Duodenal mucosa (tissue), 2 donors: ENCODE data around the gene LONRF2.

Experiments
- H3K27ac ChIP-seq: one replicate; pipeline ENCODE4 v1.7.0; 2013; ENCODE audit warnings: low read depth, low read length
- H3K27me3 ChIP-seq, 2 donors: one replicate each; pipeline ENCODE4 v1.7.0; 2013; ENCODE audit warnings: low read length in 2 of 2, control low read depth in 1 of 2; ENCODE audit not compliant: insufficient read depth in 2 of 2, control insufficient read depth in 1 of 2
- H3K36me3 ChIP-seq, 2 donors: one replicate each; pipeline ENCODE4 v1.7.0; 2013; ENCODE audit warnings: low read length in 2 of 2, control low read depth in 1 of 2; ENCODE audit not compliant: insufficient read depth in 2 of 2, control insufficient read depth in 1 of 2
- H3K4me1 ChIP-seq, 2 donors: one replicate each; pipeline ENCODE4 v1.7.0; 2013; ENCODE audit warnings: low read length in 2 of 2, control low read depth in 1 of 2; ENCODE audit not compliant: insufficient read depth in 2 of 2, control insufficient read depth in 1 of 2
- H3K4me3 ChIP-seq, 2 donors: one replicate each; pipeline ENCODE4 v1.7.0; 2013; ENCODE audit warnings: low read length in 2 of 2, low read depth in 1 of 2
- H3K9ac ChIP-seq, 2 donors: one replicate each; pipeline ENCODE4 v1.7.0; 2013; ENCODE audit warnings: low read length in 2 of 2, low read depth in 1 of 2
- H3K9me3 ChIP-seq, 2 donors: one replicate each; pipeline ENCODE4 v1.7.0; 2013; ENCODE audit warnings: low read length in 2 of 2, control low read depth in 1 of 2; ENCODE audit not compliant: control insufficient read depth in 1 of 2

Gene LONRF2

DNA sequence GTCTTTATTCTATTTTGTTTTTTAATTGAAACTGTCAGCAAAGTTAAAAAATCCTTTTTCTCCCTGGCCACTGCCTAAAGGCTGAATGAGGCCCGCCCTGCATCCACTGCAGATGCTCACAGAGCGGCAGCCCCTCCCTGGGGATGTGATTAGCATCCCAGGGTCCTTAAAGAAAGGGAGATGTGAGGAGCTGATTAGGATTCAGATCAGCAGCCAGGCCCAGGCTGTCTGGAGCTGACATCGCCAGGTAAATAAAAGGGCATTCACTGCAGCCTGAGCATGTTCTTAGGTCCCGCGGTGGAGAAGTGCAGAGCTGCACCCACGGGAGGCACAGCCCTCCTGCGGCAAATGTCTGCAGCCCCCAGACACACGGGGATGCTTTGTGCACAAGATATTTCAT is 83.8 kb downstream of the LONRF2 start:
- peaks cover 0 to 7% of the 10 kb centered on the region in 2 donors for H3K4me1 ChIP-seq
- H3K36me3 ChIP-seq = no peaks in the 10 kb centered on the region
- no peak overlapping the region for H3K9ac ChIP-seq
- H3K27ac ChIP-seq = no peak overlapping the region
- no peaks in the 10 kb centered on the region for H3K27me3 ChIP-seq
- no peaks in the 10 kb centered on the region for H3K9me3 ChIP-seq
- H3K4me3 ChIP-seq = no peak overlapping the region

DNA sequence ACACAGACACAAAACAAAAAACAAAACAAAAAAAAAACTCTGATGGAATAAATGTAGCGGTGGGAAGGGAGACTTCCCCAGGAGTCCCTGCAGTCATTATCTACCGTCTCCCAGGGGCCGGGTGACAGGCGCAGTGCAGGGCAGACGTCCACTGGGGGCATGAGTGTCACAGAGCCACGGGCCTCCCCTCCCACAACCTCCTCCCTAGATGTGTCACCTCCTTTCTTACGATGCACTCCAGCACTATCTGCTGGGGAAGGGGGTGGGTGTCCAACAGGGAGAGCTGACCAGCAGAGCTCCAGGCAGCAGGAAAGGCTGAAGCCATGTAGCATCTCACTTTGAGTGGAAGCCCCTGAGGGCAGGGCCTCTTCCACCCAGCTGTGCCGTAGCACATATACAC is 84.5 kb downstream of the LONRF2 start:
- Histone ChIP-seq H3K4me1 (peaks cover 0 to 4% of the 10 kb centered on the region in 2 donors), H3K27me3 (no peaks in the 10 kb centered on the region), H3K36me3 (no peaks in the 10 kb centered on the region), H3K27ac (no peak overlapping the region), H3K9me3 (no peaks in the 10 kb centered on the region), H3K9ac (no peak overlapping the region), H3K4me3 (no peak overlapping the region)

DNA sequence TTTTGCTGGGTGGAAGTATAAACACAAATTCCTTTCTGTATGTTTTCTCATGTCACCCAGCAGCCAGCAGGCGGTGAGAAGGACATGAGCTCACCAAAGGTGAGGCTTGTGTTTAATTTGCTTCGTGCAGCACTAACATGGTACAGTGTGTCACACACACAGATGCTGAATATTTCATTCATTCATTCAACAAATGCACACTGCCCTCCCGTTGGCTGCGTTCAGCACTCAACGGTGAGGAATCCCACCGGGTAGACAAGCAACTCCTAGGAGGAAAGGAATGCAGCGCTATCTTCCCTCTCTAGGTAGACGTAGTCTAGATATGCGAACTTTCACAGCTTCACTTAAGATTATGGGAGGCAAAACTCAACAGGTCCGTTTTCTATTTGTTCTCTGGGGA is 85.1 kb downstream of the LONRF2 start:
- H3K27me3 ChIP-seq = no peaks in the 10 kb centered on the region
- no peak overlapping the region for H3K27ac ChIP-seq
- H3K4me3 ChIP-seq = no peak overlapping the region
- no peaks in the 10 kb centered on the region for H3K36me3 ChIP-seq
- H3K9ac ChIP-seq = no peak overlapping the region
- H3K4me1 ChIP-seq = no peaks in the 10 kb centered on the region
- H3K9me3 ChIP-seq = no peaks in the 10 kb centered on the region

DNA sequence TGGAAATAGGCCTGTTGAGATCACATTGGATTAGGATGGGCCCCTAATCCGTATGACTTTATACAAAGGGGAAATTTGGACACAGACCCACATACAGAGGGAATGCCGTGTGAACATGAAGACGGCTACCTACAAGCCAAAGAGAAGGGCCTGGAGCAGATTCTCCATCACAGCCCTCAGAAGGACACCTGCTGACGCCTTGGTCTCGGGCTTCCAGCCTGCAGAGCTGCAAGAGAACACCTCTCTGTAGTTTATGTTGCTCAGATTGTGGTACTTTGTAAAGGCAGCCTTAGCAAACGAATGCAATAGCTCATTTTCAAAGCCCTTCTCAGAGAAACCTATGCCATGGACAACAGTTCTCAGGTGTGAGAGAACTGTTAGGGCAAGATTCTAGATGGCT is 86.1 kb downstream of the LONRF2 start:
- no peak overlapping the region for H3K9ac ChIP-seq
- no peaks in the 10 kb centered on the region for H3K27me3 ChIP-seq
- H3K4me3 ChIP-seq = no peak overlapping the region
- H3K27ac ChIP-seq = no peak overlapping the region
- no peaks in the 10 kb centered on the region for H3K4me1 ChIP-seq
- no peaks in the 10 kb centered on the region for H3K36me3 ChIP-seq
- H3K9me3 ChIP-seq = no peaks in the 10 kb centered on the region

DNA sequence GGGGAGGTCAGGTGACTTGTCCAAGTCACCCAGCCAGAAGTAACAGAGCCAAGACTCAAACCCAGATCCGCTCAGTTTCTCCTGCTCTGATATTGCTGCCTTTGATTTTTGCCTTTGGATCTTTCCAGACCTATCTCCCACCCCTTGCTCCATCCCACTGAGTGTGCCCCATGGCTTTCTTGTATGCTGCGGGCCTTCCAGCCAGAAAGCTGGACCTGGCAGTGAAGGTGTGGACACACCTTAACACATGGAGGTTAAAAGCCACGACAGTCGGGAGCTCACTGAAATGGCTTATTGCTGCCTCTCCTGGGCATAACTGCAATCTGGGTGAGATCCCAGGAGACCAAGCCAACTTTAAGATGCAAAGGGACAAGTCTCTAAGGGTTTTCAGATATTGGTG is 86.7 kb downstream of the LONRF2 start:
- H3K4me3 ChIP-seq = no peak overlapping the region
- H3K4me1 ChIP-seq = no peaks in the 10 kb centered on the region
- H3K27me3 ChIP-seq = no peaks in the 10 kb centered on the region
- H3K9ac ChIP-seq = no peak overlapping the region
- H3K9me3 ChIP-seq = no peaks in the 10 kb centered on the region
- H3K36me3 ChIP-seq = no peaks in the 10 kb centered on the region
- no peak overlapping the region for H3K27ac ChIP-seq

DNA sequence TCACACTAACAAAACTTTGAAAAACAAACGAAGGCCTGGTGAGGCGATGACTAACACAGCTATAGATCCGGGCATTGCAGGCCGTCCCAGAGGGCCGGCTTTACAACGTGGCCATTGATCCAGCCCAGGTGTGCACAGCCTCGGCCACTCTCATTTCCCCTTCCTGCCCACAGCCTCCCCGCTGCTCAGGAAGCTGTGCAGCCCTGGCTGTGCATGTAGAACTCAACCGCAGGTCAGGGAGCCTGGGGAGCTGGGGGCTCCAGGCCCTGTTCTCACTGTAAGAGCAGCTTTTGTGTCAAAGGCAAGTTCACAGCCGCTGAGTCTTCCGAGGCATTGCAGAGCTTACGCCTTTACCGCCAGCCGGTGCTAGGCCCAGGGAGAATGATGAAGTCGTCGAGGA is 87.2 kb downstream of the LONRF2 start:
- H3K36me3 ChIP-seq = no peaks in the 10 kb centered on the region
- no peaks in the 10 kb centered on the region for H3K4me1 ChIP-seq
- H3K4me3 ChIP-seq = no peak overlapping the region
- no peak overlapping the region for H3K27ac ChIP-seq
- H3K9ac ChIP-seq = no peak overlapping the region
- H3K9me3 ChIP-seq = no peaks in the 10 kb centered on the region
- H3K27me3 ChIP-seq = no peaks in the 10 kb centered on the region

DNA sequence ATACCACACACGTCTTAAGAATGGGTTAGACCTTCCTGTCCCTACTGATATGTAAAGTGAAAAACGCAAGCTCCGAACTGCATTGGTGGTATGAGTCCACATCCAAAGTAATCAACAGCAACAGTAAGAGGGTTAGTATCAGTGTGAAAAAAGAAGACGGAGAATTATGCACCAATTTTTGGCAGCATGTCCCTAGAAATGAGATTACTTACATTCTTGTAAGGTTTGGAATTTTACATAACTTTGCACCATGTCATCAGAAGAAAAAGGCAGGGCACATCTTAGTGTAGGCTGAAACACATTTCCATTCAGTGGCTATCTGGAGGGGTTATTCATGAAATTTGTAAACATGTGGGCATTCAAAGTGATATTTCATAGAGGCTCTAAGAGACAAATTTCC is 88.2 kb downstream of the LONRF2 start:
- no peaks in the 10 kb centered on the region for H3K27me3 ChIP-seq
- no peaks in the 10 kb centered on the region for H3K4me1 ChIP-seq
- H3K9me3 ChIP-seq = no peaks in the 10 kb centered on the region
- H3K27ac ChIP-seq = no peak overlapping the region
- H3K9ac ChIP-seq = no peak overlapping the region
- H3K4me3 ChIP-seq = no peak overlapping the region
- no peaks in the 10 kb centered on the region for H3K36me3 ChIP-seq

DNA sequence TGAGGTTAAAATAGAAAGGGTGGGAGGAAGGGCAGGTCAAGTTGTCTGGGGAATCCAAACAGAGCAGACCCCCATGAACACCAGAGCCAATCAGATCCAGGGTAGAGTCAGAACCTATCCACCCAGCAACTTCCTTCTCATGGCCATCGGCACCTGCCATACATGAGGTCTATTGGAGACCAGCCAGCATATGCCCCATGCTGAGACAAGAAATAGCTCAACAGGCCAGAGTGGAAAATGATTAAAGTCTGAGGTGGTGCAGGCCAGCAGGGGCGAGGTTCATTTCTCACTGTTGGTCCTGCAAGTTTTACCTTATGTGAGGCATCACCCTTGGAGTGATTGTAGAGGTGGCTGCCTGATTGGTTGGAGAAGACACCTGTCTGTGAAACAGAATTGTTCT is 89.2 kb downstream of the LONRF2 start:
- no peak overlapping the region for H3K4me3 ChIP-seq
- H3K27me3 ChIP-seq = no peaks in the 10 kb centered on the region
- H3K36me3 ChIP-seq = no peaks in the 10 kb centered on the region
- no peaks in the 10 kb centered on the region for H3K9me3 ChIP-seq
- no peak overlapping the region for H3K9ac ChIP-seq
- H3K4me1 ChIP-seq = no peaks in the 10 kb centered on the region
- no peak overlapping the region for H3K27ac ChIP-seq

DNA sequence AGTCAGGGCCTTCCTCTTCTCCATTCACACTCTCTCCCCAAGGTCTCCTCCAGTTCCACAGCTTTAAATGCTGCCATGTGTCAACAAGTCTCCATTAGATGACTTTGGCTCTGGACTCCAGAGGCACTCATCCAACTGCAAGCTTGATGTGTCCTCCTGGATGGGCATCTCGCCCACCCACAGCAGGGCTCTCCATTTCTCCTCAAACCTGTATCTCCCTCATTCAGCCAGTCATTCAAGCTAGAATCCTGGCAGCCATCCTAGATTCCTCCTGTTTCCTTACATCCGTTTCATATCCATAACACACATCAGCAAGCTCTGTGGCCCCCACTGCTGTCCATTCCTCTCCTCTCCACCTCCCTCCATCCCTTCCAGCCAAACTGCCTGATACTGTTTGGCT is 91.5 kb downstream of the LONRF2 start:
- Histone ChIP-seq H3K4me3 (no peak overlapping the region), H3K36me3 (no peaks in the 10 kb centered on the region), H3K9me3 (no peaks in the 10 kb centered on the region), H3K27me3 (no peaks in the 10 kb centered on the region), H3K27ac (no peak overlapping the region), H3K4me1 (no peaks in the 10 kb centered on the region), H3K9ac (no peak overlapping the region)

DNA sequence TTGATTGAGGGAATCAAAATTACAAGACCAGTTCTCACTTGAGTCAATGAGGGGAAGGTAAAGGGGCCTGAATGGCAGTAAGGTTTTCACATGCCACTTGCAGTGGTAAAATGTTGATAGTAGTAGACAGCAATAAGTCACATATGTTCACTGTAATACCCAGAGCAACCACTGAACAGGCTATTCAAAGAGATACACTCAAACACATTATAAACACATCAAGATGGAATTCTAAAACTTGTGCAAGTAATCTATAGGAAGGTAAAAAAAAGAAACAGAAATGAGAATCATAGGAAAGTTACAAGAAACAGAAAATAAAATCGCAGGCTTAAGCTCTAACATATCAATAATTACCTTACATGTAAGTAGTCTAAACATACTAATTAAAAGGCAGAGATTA is 93.3 kb downstream of the LONRF2 start:
- Histone ChIP-seq H3K4me1 (no peaks in the 10 kb centered on the region), H3K27ac (no peak overlapping the region), H3K4me3 (no peak overlapping the region), H3K9me3 (no peaks in the 10 kb centered on the region), H3K27me3 (peaks cover 0 to 2% of the 10 kb centered on the region in 2 donors), H3K9ac (no peak overlapping the region), H3K36me3 (no peaks in the 10 kb centered on the region)

DNA sequence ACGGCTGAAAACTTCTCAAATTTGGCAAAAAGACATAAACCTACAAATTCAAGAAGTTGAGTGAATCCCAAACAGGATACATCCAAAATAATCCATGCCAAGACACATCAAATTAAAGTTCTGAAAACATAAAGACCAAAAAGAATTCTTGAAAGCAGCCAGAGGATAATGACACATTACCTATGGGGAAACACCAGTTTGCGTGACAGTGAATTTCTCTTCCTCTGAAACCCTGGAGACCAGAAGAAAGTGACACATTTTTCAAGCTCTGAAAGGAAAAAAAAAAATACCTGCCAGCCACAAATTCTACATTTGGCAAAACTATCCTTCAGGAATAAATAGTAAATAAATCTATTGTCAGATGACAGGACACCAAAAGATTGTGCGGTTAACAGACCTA is 93.9 kb downstream of the LONRF2 start:
- Histone ChIP-seq H3K36me3 (no peaks in the 10 kb centered on the region), H3K9ac (no peak overlapping the region), H3K4me1 (no peaks in the 10 kb centered on the region), H3K9me3 (no peaks in the 10 kb centered on the region), H3K4me3 (no peak overlapping the region), H3K27me3 (peaks cover 0 to 7% of the 10 kb centered on the region in 2 donors), H3K27ac (no peak overlapping the region)
